ENCODE data around the gene PLCB4. TPM values are rescaled to one million over a fixed set of nuclear protein-coding genes. Genes with fewer than 3 reads are reported as not detected.

PLCB4 gene
- total RNA-seq, 2 experiments from 2014 or later: 0.06 TPM; not detected in 1

DNA sequence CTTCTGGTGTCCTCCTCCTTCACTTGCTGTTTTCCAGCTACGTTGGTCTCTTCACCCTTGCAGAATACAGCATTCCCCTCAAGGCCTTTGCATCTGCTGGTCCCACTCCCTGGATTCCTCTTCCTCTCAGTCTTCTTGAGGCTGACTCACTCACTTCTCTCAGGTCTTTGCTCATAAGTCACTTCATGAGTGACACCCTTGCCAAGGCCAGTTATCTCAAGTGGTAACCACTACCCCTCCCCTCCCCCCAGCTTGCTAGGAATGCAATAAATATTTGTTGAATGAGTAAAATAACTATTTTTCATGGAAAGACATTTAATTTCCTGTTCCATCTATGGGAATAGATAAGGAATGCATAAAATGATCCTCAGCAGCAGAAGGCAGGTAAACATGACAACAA is 131.7 kb downstream of the PLCB4 start:
- ATAC-seq (ENCODE audit: poor library complexity) (no peak), DNase-seq (no peak)
- Histone ChIP-seq H3K4me3 (ENCODE audit: low read length) (no peak overlapping the region), H3K27me3 (ENCODE audit: control insufficient read depth in 1 of 2, insufficient read depth in 2 of 2, low read length in 2 of 2) (no peaks in the 10 kb centered on the region), H3K36me3 (ENCODE audit: insufficient read depth, low read length) (no peaks in the 10 kb centered on the region), H3K9me3 (ENCODE audit: control insufficient read depth in 1 of 2, insufficient read depth in 1 of 2, low read length in 2 of 2) (peaks cover 0 to 3% of the 10 kb centered on the region in 2 experiments), H3K27ac (ENCODE audit: low read depth in 1 of 2, low read length in 2 of 2) (no peak overlapping the region), H3K4me1 (ENCODE audit: insufficient read depth, low read length) (no peaks in the 10 kb centered on the region)
- no peaks in the 10 kb centered on the region for H3K4me1 Mint-ChIP-seq (ENCODE audit: low read depth)
- H3K27ac Mint-ChIP-seq: no peak overlapping the region
- ChIA-PET CTCF (no interaction called here), POLR2A (no interaction called here)
- TF ChIP-seq CTCF (IDR thresholded peaks at IDR 0.05): no peak
- no peaks in the 10 kb centered on the region for H3K36me3 Mint-ChIP-seq (ENCODE audit: low read depth)
- H3K27me3 Mint-ChIP-seq: no peaks in the 10 kb centered on the region
- H3K4me3 Mint-ChIP-seq: no peak overlapping the region
- intact Hi-C loops (cut with DNase I, micrococcal nuclease): no loop called here
- no peaks in the 10 kb centered on the region for H3K9me3 Mint-ChIP-seq

DNA sequence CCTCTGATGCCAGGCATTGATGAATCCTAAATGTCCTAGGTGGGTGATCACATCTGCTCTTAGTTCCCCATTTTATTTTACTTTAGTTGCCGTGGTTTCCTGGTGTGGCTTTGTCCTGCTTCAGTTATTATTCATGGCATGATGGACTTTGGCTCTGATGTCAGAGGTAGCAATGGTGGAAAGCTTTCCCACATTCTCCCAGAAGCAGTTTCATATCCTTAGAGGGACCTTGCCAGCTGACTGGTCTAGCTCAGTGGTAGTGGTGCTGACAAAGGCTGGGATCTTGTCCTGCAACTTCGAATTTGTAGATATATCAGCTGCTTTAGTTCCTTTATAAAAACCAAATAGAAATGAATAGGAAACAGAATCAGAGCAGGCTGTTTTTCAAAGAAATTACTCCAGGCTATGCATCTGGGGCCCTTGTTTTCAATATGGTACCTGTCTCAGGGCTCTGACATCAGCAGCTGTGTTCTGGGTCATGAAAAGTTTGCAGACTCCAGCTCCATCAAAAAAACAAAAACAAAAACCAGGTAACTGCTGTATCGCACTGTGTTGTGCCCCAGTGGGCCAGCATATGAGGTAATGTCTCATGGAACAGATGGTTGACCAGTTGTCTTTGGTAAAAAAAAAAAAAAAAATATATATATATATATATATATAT is 133.7 kb downstream of the PLCB4 start:
- CTCF ChIA-PET: no interaction called here
- no peak for TF ChIP-seq CTCF (IDR thresholded peaks at IDR 0.05)
- H3K27ac ChIP-seq (ENCODE audit: low read depth in 1 of 2, low read length in 2 of 2): no peak overlapping the region
- H3K27me3 Mint-ChIP-seq: no peaks in the 10 kb centered on the region
- peaks cover 0 to 6% of the 10 kb centered on the region in 2 experiments for H3K9me3 ChIP-seq (ENCODE audit: control insufficient read depth in 1 of 2, insufficient read depth in 1 of 2, low read length in 2 of 2)
- no peaks in the 10 kb centered on the region for H3K4me1 Mint-ChIP-seq (ENCODE audit: low read depth)
- no peaks in the 10 kb centered on the region for H3K27me3 ChIP-seq (ENCODE audit: control insufficient read depth in 1 of 2, insufficient read depth in 2 of 2, low read length in 2 of 2)
- H3K4me1 ChIP-seq (ENCODE audit: insufficient read depth, low read length): no peaks in the 10 kb centered on the region
- H3K27ac Mint-ChIP-seq: no peak overlapping the region
- H3K4me3 ChIP-seq (ENCODE audit: low read length): no peak overlapping the region
- POLR2A ChIA-PET: no interaction called here
- H3K4me3 Mint-ChIP-seq: no peak overlapping the region
- intact Hi-C loops (cut with DNase I, micrococcal nuclease): no loop called here
- no peaks in the 10 kb centered on the region for H3K9me3 Mint-ChIP-seq
- H3K36me3 Mint-ChIP-seq (ENCODE audit: low read depth): no peaks in the 10 kb centered on the region
- ATAC-seq (ENCODE audit: poor library complexity): no peak
- no peak for DNase-seq
- H3K36me3 ChIP-seq (ENCODE audit: insufficient read depth, low read length): no peaks in the 10 kb centered on the region

- Mint-ChIP-seq H3K36me3 (ENCODE audit: low read depth) (no peaks in the 10 kb centered on the region), H3K4me3 (no peak overlapping the region), H3K27me3 (no peaks in the 10 kb centered on the region), H3K27ac (no peak overlapping the region), H3K4me1 (ENCODE audit: low read depth) (no peaks in the 10 kb centered on the region), H3K9me3 (no peaks in the 10 kb centered on the region)
- Histone ChIP-seq H3K9me3 (ENCODE audit: control insufficient read depth in 1 of 2, insufficient read depth in 1 of 2, low read length in 2 of 2) (peaks cover 0 to 6% of the 10 kb centered on the region in 2 experiments), H3K36me3 (ENCODE audit: insufficient read depth, low read length) (no peaks in the 10 kb centered on the region), H3K4me1 (ENCODE audit: insufficient read depth, low read length) (no peaks in the 10 kb centered on the region), H3K27ac (ENCODE audit: low read depth in 1 of 2, low read length in 2 of 2) (no peak overlapping the region), H3K27me3 (ENCODE audit: control insufficient read depth in 1 of 2, insufficient read depth in 2 of 2, low read length in 2 of 2) (no peaks in the 10 kb centered on the region), H3K4me3 (ENCODE audit: low read length) (no peak overlapping the region)
- intact Hi-C loops (cut with DNase I, micrococcal nuclease): no loop called here
- ATAC-seq (ENCODE audit: poor library complexity) (no peak), DNase-seq (no peak)
- ChIA-PET POLR2A (no interaction called here), CTCF (no interaction called here)
- no peak for TF ChIP-seq CTCF (IDR thresholded peaks at IDR 0.05)
Measured at GRCh38 chr20:9203081-9203447, 134.2 kb downstream of the PLCB4 start.

Data from CD4-positive, alpha-beta T cell (primary cell).